Measurements from ENCODE around the gene PLBD2.

GRCh38 chr12:113409462-113410124 is 51.2 kb downstream of the PLBD2 start:
- TF ChIP-seq CTCF (IDR thresholded peaks at IDR 0.05) (no peak), POLR2A (IDR thresholded peaks at IDR 0.05) (no peak)
